Measurements from ENCODE around the gene FYB2.
A peak's percentile ranks its signal among the peaks of the same experiment; 100 is the strongest.

The FYB2 gene

GRCh38 chr1:56827711-56828110 is 8.5 kb upstream of the FYB2 start:
- ATAC-seq (replicated peaks; ENCODE audit: extremely low read depth, poor library complexity, severe bottlenecking): no peak
- peaks cover 10% of the 10 kb centered on the region for H3K4me1 Mint-ChIP-seq
- peaks cover 2% of the 10 kb centered on the region for H3K36me3 Mint-ChIP-seq (ENCODE audit: insufficient read depth)
- peaks cover 51% of the 10 kb centered on the region for H3K27me3 Mint-ChIP-seq
- H3K4me3 Mint-ChIP-seq: no peak overlapping the region
- no peak overlapping the region for H3K27ac Mint-ChIP-seq (ENCODE audit: low read depth)
- DNase-seq (ENCODE audit: low spot score in 2 of 2): no peak
- no peaks in the 10 kb centered on the region for H3K9me3 Mint-ChIP-seq

- no peaks in the 10 kb centered on the region for H3K4me1 Mint-ChIP-seq
- peaks cover 2% of the 10 kb centered on the region for H3K36me3 Mint-ChIP-seq (ENCODE audit: insufficient read depth)
- no peak for ATAC-seq (replicated peaks; ENCODE audit: extremely low read depth, poor library complexity, severe bottlenecking)
- no peak overlapping the region for H3K27ac Mint-ChIP-seq (ENCODE audit: low read depth)
- peaks cover 40% of the 10 kb centered on the region for H3K27me3 Mint-ChIP-seq
- no peak for DNase-seq (ENCODE audit: low spot score in 2 of 2)
- no peak overlapping the region for H3K4me3 Mint-ChIP-seq
- H3K9me3 Mint-ChIP-seq: no peaks in the 10 kb centered on the region
Observed at GRCh38 chr1:56825436-56825835, 6.2 kb upstream of the FYB2 start.

- no peak overlapping the region for H3K27ac Mint-ChIP-seq (ENCODE audit: low read depth)
- peaks cover 40% of the 10 kb centered on the region for H3K27me3 Mint-ChIP-seq
- no peak overlapping the region for H3K4me3 Mint-ChIP-seq
- H3K4me1 Mint-ChIP-seq: no peaks in the 10 kb centered on the region
- no peaks in the 10 kb centered on the region for H3K9me3 Mint-ChIP-seq
- no peak for ATAC-seq (replicated peaks; ENCODE audit: extremely low read depth, poor library complexity, severe bottlenecking)
- H3K36me3 Mint-ChIP-seq (ENCODE audit: insufficient read depth): peaks cover 2% of the 10 kb centered on the region
- DNase-seq (ENCODE audit: low spot score in 2 of 2): no peak
Observed at GRCh38 chr1:56824938-56825337, 5.7 kb upstream of the FYB2 start.

GRCh38 chr1:56824271-56824670 is 5.1 kb upstream of the FYB2 start:
- DNase-seq (ENCODE audit: low spot score in 2 of 2): no peak
- no peak overlapping the region for H3K4me3 Mint-ChIP-seq

GRCh38 chr1:56821462-56821797 is 2.2 kb upstream of the FYB2 start:
- Mint-ChIP-seq H3K27me3 (peaks cover 19% of the 10 kb centered on the region), H3K27ac (ENCODE audit: low read depth) (no peak overlapping the region), H3K36me3 (ENCODE audit: insufficient read depth) (no peaks in the 10 kb centered on the region), H3K9me3 (no peaks in the 10 kb centered on the region), H3K4me3 (no peak overlapping the region), H3K4me1 (no peaks in the 10 kb centered on the region)
- ATAC-seq (replicated peaks; ENCODE audit: extremely low read depth, poor library complexity, severe bottlenecking): no peak
- DNase-seq (ENCODE audit: low spot score in 2 of 2): no peak

More at GRCh38 chr1:56824271-56824670, 5.1 kb upstream of the FYB2 start:
- peaks cover 36% of the 10 kb centered on the region for H3K27me3 Mint-ChIP-seq
- no peak overlapping the region for H3K27ac Mint-ChIP-seq (ENCODE audit: low read depth)
- no peaks in the 10 kb centered on the region for H3K36me3 Mint-ChIP-seq (ENCODE audit: insufficient read depth)
- no peak for ATAC-seq (replicated peaks; ENCODE audit: extremely low read depth, poor library complexity, severe bottlenecking)
- H3K9me3 Mint-ChIP-seq: no peaks in the 10 kb centered on the region
- no peaks in the 10 kb centered on the region for H3K4me1 Mint-ChIP-seq

- H3K36me3 Mint-ChIP-seq (ENCODE audit: insufficient read depth): no peaks in the 10 kb centered on the region
- no peaks in the 10 kb centered on the region for H3K9me3 Mint-ChIP-seq
- no peaks in the 10 kb centered on the region for H3K4me1 Mint-ChIP-seq
- peak; percentile 19 for ATAC-seq (replicated peaks; ENCODE audit: extremely low read depth, poor library complexity, severe bottlenecking)
- peaks cover 14% of the 10 kb centered on the region for H3K27me3 Mint-ChIP-seq
- peak; percentile 23 to 27 for DNase-seq (ENCODE audit: low spot score in 2 of 2)
- no peak overlapping the region for H3K4me3 Mint-ChIP-seq
- H3K27ac Mint-ChIP-seq (ENCODE audit: low read depth): no peak overlapping the region
Observed at GRCh38 chr1:56820755-56821461, 1.7 kb upstream of the FYB2 start.

- ATAC-seq (replicated peaks; ENCODE audit: extremely low read depth, poor library complexity, severe bottlenecking) (no peak), DNase-seq (ENCODE audit: low spot score in 2 of 2) (no peak)
- Mint-ChIP-seq H3K27me3 (peaks cover 21% of the 10 kb centered on the region), H3K4me1 (no peaks in the 10 kb centered on the region), H3K27ac (ENCODE audit: low read depth) (no peak overlapping the region), H3K36me3 (ENCODE audit: insufficient read depth) (no peaks in the 10 kb centered on the region), H3K9me3 (no peaks in the 10 kb centered on the region), H3K4me3 (no peak overlapping the region)
Observed at GRCh38 chr1:56817716-56818463, 1.3 kb downstream of the FYB2 start.

GRCh38 chr1:56816909-56817308 is 2.3 kb downstream of the FYB2 start:
- no peaks in the 10 kb centered on the region for H3K4me1 Mint-ChIP-seq
- no peak overlapping the region for H3K4me3 Mint-ChIP-seq
- peaks cover 23% of the 10 kb centered on the region for H3K27me3 Mint-ChIP-seq
- no peak for DNase-seq (ENCODE audit: low spot score in 2 of 2)
- H3K9me3 Mint-ChIP-seq: no peaks in the 10 kb centered on the region
- ATAC-seq (replicated peaks; ENCODE audit: extremely low read depth, poor library complexity, severe bottlenecking): no peak
- H3K27ac Mint-ChIP-seq (ENCODE audit: low read depth): no peak overlapping the region
- no peaks in the 10 kb centered on the region for H3K36me3 Mint-ChIP-seq (ENCODE audit: insufficient read depth)

GRCh38 chr1:56816264-56816663 is 2.9 kb downstream of the FYB2 start:
- no peak overlapping the region for H3K27ac Mint-ChIP-seq (ENCODE audit: low read depth)
- H3K27me3 Mint-ChIP-seq: peaks cover 23% of the 10 kb centered on the region
- H3K4me3 Mint-ChIP-seq: no peak overlapping the region
- H3K9me3 Mint-ChIP-seq: no peaks in the 10 kb centered on the region
- DNase-seq (ENCODE audit: low spot score in 2 of 2) (no peak), ATAC-seq (replicated peaks; ENCODE audit: extremely low read depth, poor library complexity, severe bottlenecking) (no peak)
- H3K4me1 Mint-ChIP-seq: no peaks in the 10 kb centered on the region
- H3K36me3 Mint-ChIP-seq (ENCODE audit: insufficient read depth): no peaks in the 10 kb centered on the region

- ATAC-seq (replicated peaks; ENCODE audit: extremely low read depth, poor library complexity, severe bottlenecking): no peak
Observed at GRCh38 chr1:56814205-56814604, 5.0 kb downstream of the FYB2 start.

GRCh38 chr1:56811331-56811730 is 7.9 kb downstream of the FYB2 start:
- Mint-ChIP-seq H3K4me1 (no peaks in the 10 kb centered on the region), H3K27me3 (peaks cover 42% of the 10 kb centered on the region), H3K4me3 (no peak overlapping the region), H3K27ac (ENCODE audit: low read depth) (no peak overlapping the region), H3K36me3 (ENCODE audit: insufficient read depth) (no peaks in the 10 kb centered on the region), H3K9me3 (no peaks in the 10 kb centered on the region)
- DNase-seq (ENCODE audit: low spot score in 2 of 2) (no peak), ATAC-seq (replicated peaks; ENCODE audit: extremely low read depth, poor library complexity, severe bottlenecking) (no peak)

More at GRCh38 chr1:56814205-56814604, 5.0 kb downstream of the FYB2 start:
- DNase-seq (ENCODE audit: low spot score in 2 of 2): no peak
- Mint-ChIP-seq H3K27me3 (peaks cover 38% of the 10 kb centered on the region), H3K36me3 (ENCODE audit: insufficient read depth) (no peaks in the 10 kb centered on the region), H3K4me3 (no peak overlapping the region), H3K9me3 (no peaks in the 10 kb centered on the region), H3K27ac (ENCODE audit: low read depth) (no peak overlapping the region), H3K4me1 (no peaks in the 10 kb centered on the region)

- H3K4me1 Mint-ChIP-seq: no peaks in the 10 kb centered on the region
- H3K27me3 Mint-ChIP-seq: peaks cover 30% of the 10 kb centered on the region
- no peak overlapping the region for H3K27ac Mint-ChIP-seq (ENCODE audit: low read depth)
- DNase-seq (ENCODE audit: low spot score in 2 of 2) (no peak), ATAC-seq (replicated peaks; ENCODE audit: extremely low read depth, poor library complexity, severe bottlenecking) (no peak)
- no peaks in the 10 kb centered on the region for H3K36me3 Mint-ChIP-seq (ENCODE audit: insufficient read depth)
- no peaks in the 10 kb centered on the region for H3K9me3 Mint-ChIP-seq
- H3K4me3 Mint-ChIP-seq: no peak overlapping the region
Observed at GRCh38 chr1:56808410-56808809, 10.8 kb downstream of the FYB2 start.

- no peak overlapping the region for H3K27ac Mint-ChIP-seq (ENCODE audit: low read depth)
- H3K4me3 Mint-ChIP-seq: no peak overlapping the region
- H3K4me1 Mint-ChIP-seq: no peaks in the 10 kb centered on the region
- no peaks in the 10 kb centered on the region for H3K9me3 Mint-ChIP-seq
- H3K27me3 Mint-ChIP-seq: peaks cover 20% of the 10 kb centered on the region
- H3K36me3 Mint-ChIP-seq (ENCODE audit: insufficient read depth): no peaks in the 10 kb centered on the region
- DNase-seq (ENCODE audit: low spot score in 2 of 2) (no peak), ATAC-seq (replicated peaks; ENCODE audit: extremely low read depth, poor library complexity, severe bottlenecking) (no peak)
Observed at GRCh38 chr1:56806804-56807203, 12.4 kb downstream of the FYB2 start.

Measured in central memory CD8-positive, alpha-beta T cell (primary cell).